Measurements from ENCODE around the gene JCAD.

DNA sequence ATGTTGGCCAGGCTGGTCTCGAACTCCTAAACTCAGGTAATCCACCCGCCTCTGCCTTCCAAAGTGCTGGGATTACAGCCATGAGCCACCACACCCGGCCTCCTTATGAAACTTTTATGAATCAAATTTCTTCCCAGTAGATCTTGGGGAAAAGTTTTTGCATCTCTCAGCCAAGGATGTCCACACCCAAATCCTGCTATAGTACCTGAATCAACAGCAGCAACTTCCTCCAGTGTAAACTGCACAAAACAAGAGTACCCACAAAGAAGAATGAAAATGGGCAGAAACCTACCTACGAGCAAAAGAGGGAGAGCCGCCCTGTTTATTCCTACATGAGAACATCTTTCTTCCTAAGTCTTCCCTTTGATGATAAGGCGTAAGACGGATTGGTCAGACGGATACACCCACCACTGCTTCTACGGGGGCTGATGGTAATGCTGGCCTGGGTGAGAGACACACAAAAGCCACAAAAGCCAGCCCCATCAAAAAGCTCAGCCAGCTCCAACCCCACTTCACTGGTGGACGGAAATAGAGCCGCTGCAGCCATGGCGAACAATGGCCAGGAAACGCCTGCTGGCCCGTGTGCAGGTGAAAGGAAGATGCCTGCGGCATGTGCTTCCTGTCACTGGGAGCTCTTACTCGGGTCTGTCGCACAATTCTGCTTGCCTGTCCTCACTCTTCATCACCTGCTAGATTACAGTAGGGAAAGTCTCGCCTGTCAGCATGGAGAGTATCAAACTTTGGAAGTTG, 10.4 kb downstream of the JCAD start:
- TF ChIP-seq, protein P1, sequence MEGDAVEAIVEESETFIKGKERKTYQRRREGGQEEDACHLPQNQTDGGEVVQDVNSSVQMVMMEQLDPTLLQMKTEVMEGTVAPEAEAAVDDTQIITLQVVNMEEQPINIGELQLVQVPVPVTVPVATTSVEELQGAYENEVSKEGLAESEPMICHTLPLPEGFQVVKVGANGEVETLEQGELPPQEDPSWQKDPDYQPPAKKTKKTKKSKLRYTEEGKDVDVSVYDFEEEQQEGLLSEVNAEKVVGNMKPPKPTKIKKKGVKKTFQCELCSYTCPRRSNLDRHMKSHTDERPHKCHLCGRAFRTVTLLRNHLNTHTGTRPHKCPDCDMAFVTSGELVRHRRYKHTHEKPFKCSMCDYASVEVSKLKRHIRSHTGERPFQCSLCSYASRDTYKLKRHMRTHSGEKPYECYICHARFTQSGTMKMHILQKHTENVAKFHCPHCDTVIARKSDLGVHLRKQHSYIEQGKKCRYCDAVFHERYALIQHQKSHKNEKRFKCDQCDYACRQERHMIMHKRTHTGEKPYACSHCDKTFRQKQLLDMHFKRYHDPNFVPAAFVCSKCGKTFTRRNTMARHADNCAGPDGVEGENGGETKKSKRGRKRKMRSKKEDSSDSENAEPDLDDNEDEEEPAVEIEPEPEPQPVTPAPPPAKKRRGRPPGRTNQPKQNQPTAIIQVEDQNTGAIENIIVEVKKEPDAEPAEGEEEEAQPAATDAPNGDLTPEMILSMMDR (IDR thresholded peaks at IDR 0.05) = no peak
- no peak for TF ChIP-seq POLR2A (IDR thresholded peaks at IDR 0.05)

Data from thyroid gland (tissue), 4 donors.